Astrocyte of the cerebellum (primary cell): ENCODE results near the gene SUPT5H.
"Not testable (repeated sequence)": the region's sequence is repeated elsewhere in the genome, so short reads cannot be mapped to it uniquely, and the experiment has no call there.

Experiments
- DNase-seq: peaks from one replicate; pipeline ENCODE4 v3.0.0-alpha.2; 2011; ENCODE audit warnings: low read depth
- H3K4me3 ChIP-seq: 2 replicates; pipeline ENCODE4 v1.5.1; 2011; ENCODE audit warnings: mild to moderate bottlenecking, low read depth, low read length, moderate library complexity
- CTCF ChIP-seq: IDR thresholded peaks from 2 replicates; pipeline ENCODE4 v1.5.1; 2012; ENCODE audit warnings: low read length, low read depth, moderate library complexity, mild to moderate bottlenecking; ENCODE audit errors: missing control alignments
- in situ Hi-C: cut with HindIII; loops from 2 replicates; pipeline ENCODE4 v1.10.0; 2017; ENCODE audit warnings: low sequenced_read_pairs

SUPT5H gene

GRCh38 chr19:39473443-39473960 is 28.1 kb downstream of the SUPT5H start:
- in situ Hi-C loops, result no loop called here
- TF ChIP-seq CTCF, result no peak
- no peak for DNase-seq
- H3K4me3 ChIP-seq, result no peak overlapping the region

- no peak overlapping the region for H3K4me3 ChIP-seq
- TF ChIP-seq CTCF, result peak; percentile 91
- DNase-seq, result no peak
- in situ Hi-C loops, result no loop called here
These were observed 28.8 kb downstream of the SUPT5H start for GRCh38 chr19:39474139-39474620.

- DNase-seq, result no peak
- TF ChIP-seq CTCF, result no peak
- no peak overlapping the region for H3K4me3 ChIP-seq
- in situ Hi-C loops, result no loop called here
These were observed 30.4 kb downstream of the SUPT5H start for GRCh38 chr19:39475748-39476147.

GRCh38 chr19:39479319-39479801 is 34.0 kb downstream of the SUPT5H start:
- DNase-seq, H3K4me3 ChIP-seq, in situ Hi-C loops: not testable (repeated sequence)

- no peak for TF ChIP-seq CTCF
- no peak for DNase-seq
- in situ Hi-C loops, result no loop called here
- no peak overlapping the region for H3K4me3 ChIP-seq
These were observed 34.5 kb downstream of the SUPT5H start for GRCh38 chr19:39479916-39480315.

GRCh38 chr19:39480337-39481228 is 35.2 kb downstream of the SUPT5H start, which contains the start of gene TIMM50:
Gene TIMM50, plus strand, starts transcription at chr19:39480838. Its CDS starts 16 bp downstream, at chr19:39480854.
- DNase-seq, result peak; percentile 68
- in situ Hi-C loops, result no loop called here
- H3K4me3 ChIP-seq, result peak within 1 kb of the TSS; percentile 98
- TF ChIP-seq CTCF, result no peak

- DNase-seq, result no peak
- in situ Hi-C loops, result no loop called here
- H3K4me3 ChIP-seq, result peak overlapping the region; percentile 98
- TF ChIP-seq CTCF, result no peak
These were observed 35.8 kb downstream of the SUPT5H start for GRCh38 chr19:39481229-39481545.
